Neural cell (in vitro differentiated cells): ENCODE data around the gene PPP1CA. TPM values are rescaled to one million over a fixed set of nuclear protein-coding genes. Genes with fewer than 3 reads are reported as not detected.

Experiments used
- H2AFZ ChIP-seq: fragments of 200-600, 300-800 bp; sonication (generic), shearing (Covaris generic); 2 replicates; pipeline ENCODE4 v1.6.0; 2014; ENCODE audit warnings: low read depth, mild to moderate bottlenecking, antibody characterized with exemption, low read length, moderate library complexity
- H3F3A ChIP-seq: fragments of 200-600 bp; shearing (Covaris generic); 2 replicates; pipeline ENCODE4 v1.6.1; 2016; ENCODE audit warnings: mild to moderate bottlenecking, moderate library complexity, mixed read lengths, antibody characterized with exemption, low read length; ENCODE audit not compliant: insufficient read depth, poor library complexity, severe bottlenecking
- H3K27ac ChIP-seq: fragments of 200-600, 300-800 bp; sonication (generic), shearing (Covaris generic); 2 replicates; pipeline ENCODE4 v1.5.1; 2014; ENCODE audit warnings: mild to moderate bottlenecking, low read length, moderate library complexity
- H3K27me3 ChIP-seq: fragments of 300-800, 200-600 bp; sonication (generic), shearing (Covaris generic); 2 replicates; pipeline ENCODE4 v1.6.0; 2014; ENCODE audit warnings: mild to moderate bottlenecking, low read depth, low read length, moderate library complexity; ENCODE audit not compliant: insufficient read depth
- H3K36me3 ChIP-seq: fragments of 300-800, 200-600 bp; sonication (generic), shearing (Covaris generic); 2 replicates; pipeline ENCODE4 v1.5.1; 2014; ENCODE audit warnings: mild to moderate bottlenecking, antibody characterized with exemption, low read length, moderate library complexity; ENCODE audit not compliant: insufficient read depth
- H3K4me2 ChIP-seq: fragments of 300-800, 200-600 bp; sonication (generic), shearing (Covaris generic); 2 replicates; pipeline ENCODE4 v1.6.0; 2014; ENCODE audit warnings: mild to moderate bottlenecking, low read length
- H3K4me3 ChIP-seq: fragments of 300-800, 200-600 bp; sonication (generic), shearing (Covaris generic); 2 replicates; pipeline ENCODE4 v1.5.1; 2014; ENCODE audit warnings: mild to moderate bottlenecking, low read length, moderate library complexity
- H3K79me2 ChIP-seq: fragments of 200-600 bp; shearing (Covaris generic); replicated peaks from 2 replicates; pipeline ENCODE4 v1.6.0; 2014; ENCODE audit warnings: mild to moderate bottlenecking, low read length, moderate library complexity; ENCODE audit not compliant: insufficient read depth
- H3K9ac ChIP-seq: fragments of 300-800, 200-600 bp; sonication (generic), shearing (Covaris generic); 2 replicates; pipeline ENCODE4 v1.6.1; 2016; ENCODE audit warnings: mild to moderate bottlenecking, low read length, mixed read lengths
- H3K9me2 ChIP-seq: fragments of 200-600 bp; shearing (Covaris generic); 2 replicates; pipeline ENCODE4 v1.6.1; 2016; ENCODE audit warnings: mild to moderate bottlenecking, low read length, mixed read lengths; ENCODE audit not compliant: insufficient read depth
- H3K9me3 ChIP-seq: fragments of 200-600, 300-800 bp; sonication (generic), shearing (Covaris generic); 2 replicates; pipeline ENCODE4 v1.6.1; 2016; ENCODE audit warnings: mild to moderate bottlenecking, mixed run types, low read length, moderate library complexity, mixed read lengths
- H4K20me1 ChIP-seq: fragments of 200-600 bp; shearing (Covaris generic); 2 replicates; pipeline ENCODE4 v1.6.1; 2016; ENCODE audit warnings: mild to moderate bottlenecking, mixed run types; ENCODE audit not compliant: insufficient read depth
- CTCF ChIP-seq: fragments of 450-650 bp; IDR thresholded peaks from 2 replicates; pipeline ENCODE4 v1.5.1; 2014; ENCODE audit warnings: antibody characterized with exemption, mild to moderate bottlenecking, moderate library complexity; ENCODE audit not compliant: poor library complexity, severe bottlenecking
- EP300 ChIP-seq: fragments of 450-650 bp; conservative IDR thresholded peaks from 2 replicates; pipeline ENCODE4 v1.6.1; 2014; ENCODE audit warnings: antibody characterized with exemption, mild to moderate bottlenecking, moderate library complexity; ENCODE audit not compliant: poor library complexity, severe bottlenecking
- EZH2 ChIP-seq: fragments of 200-600, 300-800 bp; shearing (Covaris generic), sonication (generic); IDR thresholded peaks from 2 replicates; pipeline ENCODE4 v1.6.1; 2014; ENCODE audit warnings: antibody characterized with exemption, low read length, borderline replicate concordance, mild to moderate bottlenecking; ENCODE audit not compliant: insufficient read depth, poor library complexity, severe bottlenecking
- MXI1 ChIP-seq: fragments of 450-650 bp; conservative IDR thresholded peaks from 2 replicates; pipeline ENCODE4 v1.6.1; 2014; ENCODE audit warnings: antibody characterized with exemption, mild to moderate bottlenecking; ENCODE audit not compliant: poor library complexity, severe bottlenecking
- POLR2AphosphoS5 ChIP-seq: IDR thresholded peaks from 2 replicates; pipeline ENCODE4 v1.6.1; 2012
- RAD21 ChIP-seq: fragments of 450-650 bp; conservative IDR thresholded peaks from 2 replicates; pipeline ENCODE4 v1.6.1; 2014; ENCODE audit warnings: antibody characterized with exemption, mild to moderate bottlenecking, moderate library complexity
- REST ChIP-seq: IDR thresholded peaks from 2 replicates; pipeline ENCODE4 v1.6.1; 2012; ENCODE audit warnings: borderline replicate concordance
- SMC3 ChIP-seq: fragments of 450-650 bp; conservative IDR thresholded peaks from 2 replicates; pipeline ENCODE4 v1.6.1; 2014; ENCODE audit warnings: antibody characterized with exemption, mild to moderate bottlenecking, moderate library complexity; ENCODE audit not compliant: poor library complexity
- TAF1 ChIP-seq: IDR thresholded peaks from 2 replicates; pipeline ENCODE4 v1.6.1; 2012; ENCODE audit warnings: low read depth
- polyA plus RNA-seq: library from polyadenylated mRNA; depleted of rRNA; stranded (reverse); fragments of >200 nt; gene quantifications from 2 replicates; pipeline ENCODE4 v1.2.3, GENCODE V29; 2014

The PPP1CA gene
- polyA plus RNA-seq, 1 donor from 2014 or later = 106 TPM

DNA sequence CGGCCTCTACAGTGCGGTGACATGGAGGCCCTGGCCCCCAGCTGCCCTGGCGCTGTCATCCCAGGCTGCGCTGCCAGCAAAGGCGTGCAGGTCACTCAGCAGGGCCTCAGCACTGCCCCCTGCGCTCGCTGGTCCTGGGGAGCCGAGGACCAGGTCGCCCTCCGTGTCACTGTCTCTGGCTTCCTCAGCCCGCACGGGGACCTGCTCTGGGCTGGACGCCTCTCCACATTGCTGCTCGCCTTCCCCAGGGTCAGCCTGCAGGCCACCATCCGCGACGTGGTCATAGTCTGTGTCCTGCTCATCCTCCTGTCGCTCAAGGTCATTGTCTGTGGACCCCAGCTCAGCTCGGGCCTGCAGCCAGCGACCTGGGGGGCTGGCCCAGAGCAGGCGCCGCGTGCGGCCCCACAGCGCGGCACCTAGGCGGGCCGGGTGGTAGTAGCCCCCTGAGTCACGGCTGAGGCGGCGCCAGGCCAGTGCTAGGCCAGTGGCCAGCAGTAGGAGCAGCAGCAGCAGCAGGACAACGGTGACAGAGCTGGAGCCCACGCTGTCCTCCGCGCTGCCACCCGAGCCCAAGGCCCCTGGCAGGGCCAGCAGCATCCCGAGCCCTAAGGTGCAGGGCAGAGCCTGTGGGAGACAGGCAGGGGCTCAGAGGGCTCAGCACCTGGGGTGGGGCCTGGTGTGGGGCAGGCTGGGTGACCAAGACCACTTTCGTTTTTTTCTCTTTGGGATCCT lies 34.2 kb upstream of the PPP1CA start:
- no peaks in the 10 kb centered on the region for H3K27me3 ChIP-seq
- no peaks in the 10 kb centered on the region for H3K36me3 ChIP-seq
- H4K20me1 ChIP-seq = no peaks in the 10 kb centered on the region
- H3K79me2 ChIP-seq = no peaks in the 10 kb centered on the region
- no peaks in the 10 kb centered on the region for H3K9me2 ChIP-seq
- no peak overlapping the region for H2AFZ ChIP-seq
- no peak overlapping the region for H3K9ac ChIP-seq
- H3K9me3 ChIP-seq = no peaks in the 10 kb centered on the region
- H3K4me3 ChIP-seq = no peak overlapping the region
- no peaks in the 10 kb centered on the region for H3F3A ChIP-seq
- H3K27ac ChIP-seq = no peak overlapping the region
- H3K4me2 ChIP-seq = no peak overlapping the region
- no peak for TF ChIP-seq POLR2AphosphoS5
- no peak for TF ChIP-seq EZH2

DNA sequence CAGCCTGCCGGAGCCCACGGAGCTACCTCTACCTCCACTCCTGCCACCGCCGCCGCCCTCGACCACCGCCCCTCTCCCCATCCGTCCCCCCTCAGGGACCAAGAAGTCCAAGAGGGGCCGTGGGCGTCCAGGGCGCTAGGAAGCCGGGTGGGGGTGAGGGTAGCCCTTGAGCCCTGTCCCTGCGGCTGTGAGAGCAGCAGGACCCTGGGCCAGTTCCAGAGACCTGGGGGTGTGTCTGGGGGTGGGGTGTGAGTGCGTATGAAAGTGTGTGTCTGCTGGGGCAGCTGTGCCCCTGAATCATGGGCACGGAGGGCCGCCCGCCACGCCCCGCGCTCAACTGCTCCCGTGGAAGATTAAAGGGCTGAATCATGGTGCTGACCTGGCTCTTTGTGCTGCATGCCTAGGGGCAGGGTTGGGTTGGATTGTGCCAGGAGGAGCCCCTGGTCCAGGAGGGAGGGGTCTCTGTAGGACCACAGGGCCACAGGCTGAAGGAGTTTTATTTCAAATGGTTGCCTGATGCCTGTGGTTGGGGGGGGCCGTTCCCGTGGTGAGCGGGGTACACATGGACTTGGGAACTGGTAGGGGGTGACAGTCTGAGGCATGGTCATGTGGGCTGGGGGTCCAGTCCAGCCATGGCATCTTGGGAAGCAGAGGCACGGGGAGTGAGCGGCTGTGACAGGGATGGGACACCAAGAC lies 33.5 kb upstream of the PPP1CA start:
- H4K20me1 ChIP-seq = no peaks in the 10 kb centered on the region
- no peaks in the 10 kb centered on the region for H3F3A ChIP-seq
- no peak overlapping the region for H3K4me3 ChIP-seq
- H3K36me3 ChIP-seq = no peaks in the 10 kb centered on the region
- H3K9me3 ChIP-seq = no peaks in the 10 kb centered on the region
- H3K27ac ChIP-seq = no peak overlapping the region
- no peak overlapping the region for H3K4me2 ChIP-seq
- no peak overlapping the region for H3K9ac ChIP-seq
- H3K79me2 ChIP-seq = no peaks in the 10 kb centered on the region
- no peak overlapping the region for H2AFZ ChIP-seq
- no peaks in the 10 kb centered on the region for H3K27me3 ChIP-seq
- TF ChIP-seq RAD21 = no peak
- no peak for TF ChIP-seq SMC3
- TF ChIP-seq EZH2 = no peak
- no peak for TF ChIP-seq EP300
- TF ChIP-seq REST = no peak
- no peak for TF ChIP-seq TAF1
- TF ChIP-seq MXI1 = no peak
- no peak for TF ChIP-seq CTCF
- TF ChIP-seq POLR2AphosphoS5 = no peak
- H3K9me2 ChIP-seq = no peaks in the 10 kb centered on the region
